ENCODE data around the gene CD226.
"Not testable (repeated sequence)": the region's sequence is repeated elsewhere in the genome, so short reads cannot be mapped to it uniquely, and the experiment has no call there.

The CD226 gene

DNA sequence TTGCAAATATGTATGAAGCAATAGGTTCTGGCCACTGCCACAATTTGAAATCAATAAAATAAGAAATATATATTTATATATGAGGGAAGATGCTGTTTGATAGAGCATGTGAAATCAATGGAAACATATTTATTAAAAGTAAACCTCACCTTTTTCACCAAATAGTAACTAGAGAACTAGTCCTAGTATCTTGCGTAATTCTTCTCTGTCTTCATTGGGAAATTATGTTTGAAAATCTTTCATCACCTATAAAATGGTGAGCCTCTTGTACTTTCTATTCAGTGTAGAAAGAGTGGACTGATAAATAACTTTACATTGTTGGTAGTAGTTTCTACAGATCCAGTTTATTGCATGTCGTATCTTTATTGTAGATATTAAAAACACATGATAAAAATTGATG is 103.0 kb downstream of the CD226 start:
- no peaks in the 10 kb centered on the region for H3K27me3 Mint-ChIP-seq
- no peaks in the 10 kb centered on the region for H3K4me1 Mint-ChIP-seq (ENCODE audit: low read depth)
- H3K9me3 Mint-ChIP-seq: no peaks in the 10 kb centered on the region
- H3K27ac Mint-ChIP-seq: no peak overlapping the region
- peaks cover 16% of the 10 kb centered on the region for H3K36me3 Mint-ChIP-seq (ENCODE audit: low read depth)
- DNase-seq: no peak
- H3K4me3 Mint-ChIP-seq: no peak overlapping the region

DNA sequence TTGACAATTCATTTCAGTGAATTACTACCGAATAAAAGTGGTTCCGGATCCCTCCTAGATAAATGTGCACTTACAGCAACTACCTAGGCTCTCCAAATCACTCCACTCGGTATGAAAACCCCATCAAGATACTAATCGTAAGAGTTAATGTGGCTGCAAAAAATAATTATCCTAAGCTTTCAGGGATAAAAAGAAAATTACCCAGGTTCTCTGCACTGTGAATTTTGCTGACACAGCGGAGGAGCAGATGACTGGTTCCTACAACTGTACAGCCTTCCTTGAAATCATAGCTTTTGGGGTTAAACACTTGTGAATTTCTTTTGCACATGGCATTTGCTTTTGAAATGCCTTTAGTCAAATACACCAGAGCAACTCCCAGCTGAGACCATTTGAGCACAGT is 104.7 kb downstream of the CD226 start:
- Mint-ChIP-seq H3K9me3 (no peaks in the 10 kb centered on the region), H3K27me3 (no peaks in the 10 kb centered on the region), H3K36me3 (ENCODE audit: low read depth) (peaks cover 19% of the 10 kb centered on the region), H3K4me3 (no peak overlapping the region), H3K4me1 (ENCODE audit: low read depth) (no peaks in the 10 kb centered on the region), H3K27ac (no peak overlapping the region)
- no peak for DNase-seq

DNA sequence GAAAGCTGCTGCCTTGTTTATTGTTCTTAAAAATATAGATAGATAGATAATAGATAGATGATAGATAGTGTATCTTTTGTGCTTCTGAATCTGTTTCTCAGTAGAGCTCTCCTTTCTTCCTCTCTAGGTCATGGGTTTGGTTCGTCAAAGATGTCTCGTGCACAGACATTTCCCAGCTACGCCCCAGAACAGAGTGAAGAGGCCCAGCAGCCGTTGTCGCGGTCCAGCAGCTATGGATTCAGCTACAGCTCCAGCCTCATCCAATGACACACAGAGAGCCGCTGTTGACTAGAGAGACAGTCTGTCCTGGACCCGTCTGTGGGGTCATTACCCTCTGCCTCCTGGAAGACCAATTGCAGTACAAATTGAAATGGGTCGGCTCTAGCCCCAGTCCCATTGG is 106.6 kb downstream of the CD226 start:
- Mint-ChIP-seq H3K4me1 (ENCODE audit: low read depth) (no peaks in the 10 kb centered on the region), H3K36me3 (ENCODE audit: low read depth) (peaks cover 34% of the 10 kb centered on the region), H3K9me3 (no peaks in the 10 kb centered on the region), H3K27ac (no peak overlapping the region), H3K27me3 (no peaks in the 10 kb centered on the region), H3K4me3 (no peak overlapping the region)
- no peak for DNase-seq

DNA sequence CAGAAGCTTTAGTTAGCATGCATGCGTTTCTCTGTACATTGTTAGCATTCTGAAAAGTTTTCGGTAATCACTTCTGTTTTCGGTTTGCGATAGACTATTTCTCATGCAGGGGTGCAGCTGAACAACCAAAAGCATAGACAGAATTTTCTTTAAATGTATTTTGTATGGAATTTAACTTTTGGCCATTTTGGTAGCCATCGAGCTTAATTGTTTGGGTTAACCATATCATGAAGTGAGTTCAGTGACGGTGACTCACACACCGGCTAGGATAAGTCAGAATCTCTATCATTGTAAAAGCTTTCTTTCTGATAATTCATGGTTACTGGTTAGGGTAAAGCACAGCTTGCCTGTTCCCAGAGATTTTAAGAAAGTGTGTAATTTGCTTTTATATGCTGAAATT is 107.2 kb downstream of the CD226 start:
- H3K4me1 Mint-ChIP-seq (ENCODE audit: low read depth): no peaks in the 10 kb centered on the region
- H3K27me3 Mint-ChIP-seq: no peaks in the 10 kb centered on the region
- H3K36me3 Mint-ChIP-seq (ENCODE audit: low read depth): peaks cover 41% of the 10 kb centered on the region
- H3K9me3 Mint-ChIP-seq: no peaks in the 10 kb centered on the region
- H3K27ac Mint-ChIP-seq: no peak overlapping the region
- no peak overlapping the region for H3K4me3 Mint-ChIP-seq
- DNase-seq: no peak

DNA sequence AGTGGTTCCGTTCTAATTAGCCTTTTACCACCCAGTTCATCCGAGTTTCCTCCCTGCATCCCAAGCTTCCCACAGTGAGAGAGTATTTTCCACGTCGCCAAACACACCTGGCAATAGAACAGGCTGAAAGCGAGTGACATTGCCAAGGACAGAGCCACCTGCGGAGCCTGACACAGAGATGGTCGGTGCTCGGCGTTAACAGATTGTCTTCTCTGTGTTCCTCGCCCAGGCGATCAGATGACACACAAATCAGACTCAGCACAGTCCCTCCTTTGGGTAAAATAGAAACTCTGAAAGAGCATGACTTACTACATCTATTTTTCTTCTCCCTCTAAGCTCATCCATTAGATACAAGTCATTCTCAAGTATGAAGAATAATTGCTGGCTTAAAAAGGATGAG is 107.7 kb downstream of the CD226 start:
- Mint-ChIP-seq H3K36me3 (ENCODE audit: low read depth) (peaks cover 43% of the 10 kb centered on the region), H3K9me3 (no peaks in the 10 kb centered on the region), H3K4me3 (no peak overlapping the region), H3K27ac (no peak overlapping the region), H3K4me1 (ENCODE audit: low read depth) (no peaks in the 10 kb centered on the region), H3K27me3 (no peaks in the 10 kb centered on the region)
- DNase-seq: no peak

DNA sequence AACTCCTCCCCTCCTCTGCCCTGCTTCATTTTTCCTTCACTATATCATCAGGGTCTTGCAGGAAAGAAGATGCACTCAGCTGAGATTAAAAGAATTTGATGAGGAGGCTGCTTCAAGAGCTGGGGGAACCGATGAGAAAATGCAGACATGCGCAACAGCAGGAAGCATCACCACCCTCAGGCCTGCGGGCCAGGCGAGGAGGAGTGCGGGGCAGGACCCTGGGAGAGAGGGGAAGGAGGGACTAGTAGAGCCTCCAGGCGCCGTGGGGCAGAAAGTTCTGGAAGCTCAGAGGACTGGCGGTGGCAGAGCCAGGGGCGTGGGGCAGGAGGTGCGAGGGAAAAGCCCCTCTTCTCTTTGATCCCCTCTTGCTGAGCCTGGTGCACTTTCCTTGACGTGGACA is 108.2 kb downstream of the CD226 start:
- peaks cover 47% of the 10 kb centered on the region for H3K36me3 Mint-ChIP-seq (ENCODE audit: low read depth)
- H3K27me3 Mint-ChIP-seq: no peaks in the 10 kb centered on the region
- H3K27ac Mint-ChIP-seq: no peak overlapping the region
- H3K4me1 Mint-ChIP-seq (ENCODE audit: low read depth): no peaks in the 10 kb centered on the region
- DNase-seq: no peak
- H3K4me3 Mint-ChIP-seq: no peak overlapping the region
- H3K9me3 Mint-ChIP-seq: no peaks in the 10 kb centered on the region

DNA sequence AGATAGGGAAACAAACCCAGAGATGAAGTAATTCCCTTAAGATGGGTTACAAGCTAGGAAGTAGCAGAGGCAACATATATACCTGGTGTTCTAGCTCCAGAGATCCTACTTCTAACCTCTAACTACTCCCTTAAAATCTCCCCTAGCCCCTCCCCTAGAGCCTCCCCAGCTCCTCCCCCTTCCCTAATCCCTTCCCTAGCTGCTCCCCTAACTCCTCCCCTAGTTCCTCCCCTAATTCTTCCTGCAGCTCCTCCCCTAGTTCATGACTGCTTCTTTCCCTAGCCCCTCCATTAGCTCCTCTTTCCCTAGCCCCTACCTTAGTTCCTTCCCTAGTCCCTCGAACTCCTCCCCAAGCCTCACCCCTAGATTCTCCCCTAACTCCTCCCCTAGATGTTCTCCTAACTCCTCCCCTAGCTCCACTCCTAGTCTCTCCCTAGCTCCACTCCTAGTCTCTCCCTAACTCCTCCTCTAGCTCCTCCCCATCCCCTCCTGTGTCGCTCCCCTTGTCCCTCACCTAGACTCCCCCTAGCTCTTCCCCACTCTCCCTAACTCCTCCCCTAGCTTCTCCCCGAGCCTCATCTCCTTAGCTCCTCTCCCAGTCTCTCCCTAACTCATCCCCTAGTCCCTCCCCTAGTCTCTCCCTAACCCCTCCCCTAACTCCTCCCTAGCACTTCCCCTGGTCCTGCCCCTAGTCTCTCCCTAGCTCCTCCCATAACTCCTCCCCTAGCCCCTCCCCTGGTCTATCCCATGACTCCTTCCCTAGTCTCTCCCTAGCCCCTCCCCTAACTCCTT is 108.9 kb downstream of the CD226 start:
- peaks cover 49% of the 10 kb centered on the region for H3K36me3 Mint-ChIP-seq (ENCODE audit: low read depth)
- no peaks in the 10 kb centered on the region for H3K27me3 Mint-ChIP-seq
- no peak for DNase-seq
- H3K4me3 Mint-ChIP-seq: no peak overlapping the region
- no peaks in the 10 kb centered on the region for H3K9me3 Mint-ChIP-seq
- H3K4me1 Mint-ChIP-seq (ENCODE audit: low read depth): no peaks in the 10 kb centered on the region
- no peak overlapping the region for H3K27ac Mint-ChIP-seq

DNA sequence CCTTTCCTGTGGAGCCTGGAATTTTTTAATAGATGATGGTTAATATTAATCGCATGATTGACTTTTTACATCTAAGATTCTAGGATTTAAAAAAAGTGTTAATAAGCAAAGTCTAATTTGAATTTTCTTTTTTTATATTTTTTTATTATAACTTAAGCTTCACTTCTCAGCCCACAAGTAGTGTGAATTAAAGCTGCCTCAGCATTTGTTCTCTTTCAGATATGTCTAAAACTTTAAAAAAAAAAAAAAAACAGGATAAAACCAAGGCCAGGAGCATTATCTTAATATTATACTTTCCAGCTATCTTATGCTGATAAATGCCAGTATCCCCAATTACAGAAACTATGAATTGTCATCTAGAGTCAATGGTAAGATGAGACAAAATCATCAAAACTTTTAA is 109.7 kb downstream of the CD226 start:
- DNase-seq: no peak
- Mint-ChIP-seq H3K9me3 (no peaks in the 10 kb centered on the region), H3K27me3 (no peaks in the 10 kb centered on the region), H3K27ac (no peak overlapping the region), H3K4me1 (ENCODE audit: low read depth) (no peaks in the 10 kb centered on the region), H3K36me3 (ENCODE audit: low read depth) (peaks cover 54% of the 10 kb centered on the region), H3K4me3 (no peak overlapping the region)

DNA sequence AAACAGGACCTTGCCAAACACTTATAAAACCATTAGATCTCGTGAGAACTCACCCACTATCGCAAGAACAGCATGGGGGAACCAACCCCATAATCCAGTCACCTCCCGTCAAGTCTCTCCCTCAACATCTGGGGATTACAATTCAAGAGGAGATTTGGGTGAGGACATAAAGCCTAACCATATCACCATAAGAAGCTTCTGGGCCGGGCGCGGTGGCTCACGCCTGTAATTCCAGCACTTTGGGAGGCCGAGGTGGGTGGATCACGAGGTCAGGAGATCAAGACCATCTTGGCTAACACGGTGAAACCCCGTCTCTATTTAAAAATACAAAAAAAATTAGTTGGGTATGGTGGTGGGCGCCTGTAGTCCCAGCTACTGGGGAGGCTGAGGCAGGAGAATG is 112.7 kb downstream of the CD226 start:
- H3K4me3 Mint-ChIP-seq; H3K9me3 Mint-ChIP-seq; H3K4me1 Mint-ChIP-seq (ENCODE audit: low read depth); DNase-seq; H3K27me3 Mint-ChIP-seq; H3K27ac Mint-ChIP-seq: not testable (repeated sequence)
- H3K36me3 Mint-ChIP-seq (ENCODE audit: low read depth): peaks cover 71% of the 10 kb centered on the region

DNA sequence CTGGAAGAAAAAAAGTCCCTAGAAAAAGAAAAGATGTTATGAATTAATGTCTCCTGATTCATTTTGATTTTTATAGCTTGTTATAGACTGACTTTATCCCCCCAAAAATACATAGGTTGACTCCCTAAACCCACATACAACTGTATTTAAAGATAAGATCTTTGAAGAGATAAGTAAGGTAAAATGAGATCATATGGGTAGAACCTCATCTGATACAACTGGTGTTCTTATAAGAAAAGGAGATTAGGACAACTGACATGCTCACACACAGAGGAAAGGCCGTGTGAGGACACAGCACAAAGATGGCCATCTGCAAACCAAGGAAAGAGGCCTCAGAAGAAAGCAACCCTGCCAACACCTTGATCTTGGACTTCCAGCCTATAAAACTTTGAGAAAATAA is 117.5 kb downstream of the CD226 start:
- Mint-ChIP-seq H3K4me1 (ENCODE audit: low read depth) (no peaks in the 10 kb centered on the region), H3K27me3 (no peaks in the 10 kb centered on the region), H3K27ac (no peak overlapping the region), H3K36me3 (ENCODE audit: low read depth) (peaks cover 62% of the 10 kb centered on the region), H3K4me3 (no peak overlapping the region), H3K9me3 (no peaks in the 10 kb centered on the region)
- DNase-seq: no peak

DNA sequence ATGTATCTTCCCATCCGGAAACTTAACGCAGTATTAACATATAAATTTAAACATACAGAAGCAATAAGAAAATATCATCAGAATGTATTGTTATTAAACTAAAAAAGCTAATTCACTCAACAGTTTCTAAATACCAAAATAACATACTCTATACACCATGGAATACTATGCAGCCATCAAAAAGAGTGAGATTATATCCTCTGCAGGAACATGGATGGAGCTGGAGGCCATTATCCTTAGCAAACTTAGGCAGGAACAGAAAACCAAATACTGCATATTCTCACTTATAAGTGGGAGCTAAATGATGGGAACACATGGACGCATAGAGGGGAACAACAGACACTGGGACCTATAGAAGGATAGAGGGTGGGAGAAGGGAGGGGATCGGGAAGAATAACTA is 127.1 kb downstream of the CD226 start:
- Mint-ChIP-seq H3K9me3 (peaks cover 4% of the 10 kb centered on the region), H3K27ac (no peak overlapping the region), H3K36me3 (ENCODE audit: low read depth) (peaks cover 68% of the 10 kb centered on the region), H3K4me1 (ENCODE audit: low read depth) (no peaks in the 10 kb centered on the region), H3K4me3 (no peak overlapping the region), H3K27me3 (no peaks in the 10 kb centered on the region)
- no peak for DNase-seq

DNA sequence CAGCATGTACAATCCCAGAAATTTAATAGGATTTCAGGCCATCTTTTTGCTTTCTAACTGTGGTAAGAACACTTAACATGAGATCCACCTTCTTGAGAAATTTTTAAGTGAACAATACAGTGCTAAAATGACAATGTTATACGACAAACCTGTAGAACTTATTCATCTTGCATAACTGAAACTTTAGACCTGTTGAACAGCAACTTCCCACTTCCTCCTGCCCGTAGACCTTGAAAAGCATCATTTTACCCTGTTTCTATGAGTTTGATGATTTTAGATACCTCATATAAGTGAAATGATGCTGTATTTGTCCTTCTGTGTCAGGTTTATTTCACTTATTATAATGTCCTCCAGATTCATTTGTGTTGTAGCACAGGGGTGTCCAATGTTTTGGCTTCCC is 128.2 kb downstream of the CD226 start:
- no peak for DNase-seq
- no peaks in the 10 kb centered on the region for H3K4me1 Mint-ChIP-seq (ENCODE audit: low read depth)
- H3K27me3 Mint-ChIP-seq: no peaks in the 10 kb centered on the region
- H3K9me3 Mint-ChIP-seq: peaks cover 4% of the 10 kb centered on the region
- peaks cover 70% of the 10 kb centered on the region for H3K36me3 Mint-ChIP-seq (ENCODE audit: low read depth)
- H3K27ac Mint-ChIP-seq: no peak overlapping the region
- no peak overlapping the region for H3K4me3 Mint-ChIP-seq

DNA sequence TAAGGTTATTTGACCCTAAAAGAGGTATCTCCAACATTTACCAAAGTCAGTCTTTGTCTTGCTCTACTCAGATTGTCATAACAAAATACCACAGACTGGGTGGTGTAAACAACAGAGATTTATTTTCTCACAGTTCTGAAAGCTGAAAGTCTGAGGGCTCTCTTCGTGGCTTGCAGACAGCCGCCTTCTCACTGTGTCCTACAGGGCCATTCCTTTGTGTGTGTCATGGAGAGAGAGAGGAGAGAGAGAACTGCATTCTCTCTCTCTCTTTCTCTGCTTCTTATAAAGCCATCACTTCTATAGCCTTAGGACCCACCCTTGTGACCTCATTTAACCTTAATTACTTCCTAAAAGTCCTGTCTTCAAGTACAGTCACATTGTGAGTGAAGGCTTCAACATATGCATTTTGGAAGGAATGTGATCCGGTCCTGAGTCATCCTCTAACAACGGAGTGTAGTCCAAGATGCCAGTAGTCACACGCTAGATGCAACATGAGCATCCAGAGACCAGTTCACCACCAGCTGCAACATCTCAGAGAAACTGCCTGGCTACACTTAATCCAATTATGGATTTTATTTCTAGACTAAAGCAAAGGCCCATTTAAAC is 130.2 kb downstream of the CD226 start:
- Mint-ChIP-seq H3K4me1 (ENCODE audit: low read depth) (no peaks in the 10 kb centered on the region), H3K27ac (peak overlapping the region; percentile 37), H3K36me3 (ENCODE audit: low read depth) (peaks cover 73% of the 10 kb centered on the region), H3K27me3 (no peaks in the 10 kb centered on the region), H3K9me3 (peaks cover 4% of the 10 kb centered on the region), H3K4me3 (no peak overlapping the region)
- DNase-seq: no peak

DNA sequence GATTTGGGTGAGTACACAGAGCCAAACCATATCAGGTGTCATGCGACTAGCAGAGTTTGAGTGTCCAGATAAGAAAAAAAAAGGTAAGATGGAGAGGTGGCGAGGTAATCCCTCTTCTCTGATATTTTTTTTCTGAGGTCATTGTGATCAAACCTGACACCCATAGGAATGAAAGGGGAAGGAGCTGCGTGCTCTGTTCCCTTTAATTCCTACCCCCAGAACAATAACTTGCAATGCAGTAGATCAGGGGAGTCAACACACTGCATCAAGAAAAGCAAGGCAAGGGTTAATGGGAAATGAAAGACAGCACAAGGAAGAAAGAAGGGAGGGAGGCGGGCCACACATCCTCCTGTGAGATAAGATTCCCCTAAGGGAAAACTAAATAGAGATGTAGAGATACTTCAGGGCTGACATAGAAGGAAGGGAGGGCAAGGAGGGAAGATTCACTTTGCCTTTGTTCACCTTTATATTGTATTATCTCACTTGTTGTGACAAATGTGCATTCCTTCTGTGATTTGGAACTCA is 132.8 kb downstream of the CD226 start:
- H3K4me1 Mint-ChIP-seq (ENCODE audit: low read depth): peaks cover 3% of the 10 kb centered on the region
- DNase-seq: no peak
- H3K4me3 Mint-ChIP-seq: no peak overlapping the region
- H3K36me3 Mint-ChIP-seq (ENCODE audit: low read depth): peaks cover 67% of the 10 kb centered on the region
- H3K9me3 Mint-ChIP-seq: peaks cover 5% of the 10 kb centered on the region
- H3K27ac Mint-ChIP-seq: no peak overlapping the region
- no peaks in the 10 kb centered on the region for H3K27me3 Mint-ChIP-seq

DNA sequence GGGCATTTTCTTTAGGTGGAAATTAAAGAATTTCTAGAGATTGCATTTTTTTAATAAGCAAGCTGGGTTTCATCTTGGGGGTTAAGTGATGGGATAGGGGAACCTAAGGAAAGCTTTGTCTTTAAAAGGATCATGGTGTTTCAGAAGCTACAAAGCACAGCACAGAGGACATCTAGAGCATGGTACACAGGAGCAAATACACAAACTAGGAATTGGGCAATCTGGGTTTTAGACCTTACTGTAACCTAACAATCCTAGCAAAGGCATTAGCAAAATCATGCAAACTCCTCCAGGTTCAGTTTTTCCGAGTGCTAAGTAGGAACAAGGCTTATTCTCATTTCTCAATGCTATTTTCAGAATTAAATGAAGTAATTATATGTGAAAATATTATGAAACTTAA is 134.1 kb downstream of the CD226 start:
- Mint-ChIP-seq H3K9me3 (peaks cover 6% of the 10 kb centered on the region), H3K27me3 (no peaks in the 10 kb centered on the region), H3K36me3 (ENCODE audit: low read depth) (peaks cover 61% of the 10 kb centered on the region), H3K27ac (no peak overlapping the region), H3K4me3 (no peak overlapping the region), H3K4me1 (ENCODE audit: low read depth) (peaks cover 3% of the 10 kb centered on the region)
- DNase-seq: no peak
